ENCODE measurements around the gene DAGLA.
A peak's percentile ranks its signal among the peaks of the same experiment; 100 is the strongest.

Gene DAGLA

DNA sequence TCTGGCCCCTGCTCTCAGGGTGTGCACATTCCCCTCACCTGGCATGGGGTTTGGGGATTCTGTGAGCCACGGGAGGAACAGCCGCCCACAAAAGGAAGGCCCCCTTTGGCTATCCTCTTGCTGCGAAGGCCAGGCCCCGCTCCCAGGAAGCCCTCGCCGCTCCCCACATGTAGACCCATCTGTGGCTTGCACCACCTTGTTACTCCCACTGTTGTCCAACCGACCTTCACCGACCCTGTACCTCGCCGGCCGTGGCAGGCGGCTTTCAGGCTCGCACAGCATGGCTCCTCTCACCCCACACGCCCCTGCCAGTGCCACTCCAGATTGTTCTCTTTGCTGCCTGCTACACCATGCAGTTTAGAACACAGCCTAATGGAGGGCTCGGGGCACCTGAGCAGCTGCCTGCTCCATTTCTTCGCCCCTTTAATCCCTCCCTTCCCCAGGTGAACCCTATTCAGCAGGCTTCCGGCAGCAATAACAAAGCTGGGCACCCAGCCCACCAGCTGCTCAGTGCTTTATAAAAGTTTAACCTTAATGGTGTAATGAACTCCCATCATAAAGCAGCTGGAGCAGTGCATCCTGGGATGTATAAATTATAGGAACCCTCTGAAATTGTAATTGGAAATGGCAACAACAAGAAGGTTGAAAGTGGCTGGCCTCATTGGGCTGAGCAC lies 10.7 kb downstream of the DAGLA start:
- no peak for DNase-seq (ENCODE audit: low read depth)

DNA sequence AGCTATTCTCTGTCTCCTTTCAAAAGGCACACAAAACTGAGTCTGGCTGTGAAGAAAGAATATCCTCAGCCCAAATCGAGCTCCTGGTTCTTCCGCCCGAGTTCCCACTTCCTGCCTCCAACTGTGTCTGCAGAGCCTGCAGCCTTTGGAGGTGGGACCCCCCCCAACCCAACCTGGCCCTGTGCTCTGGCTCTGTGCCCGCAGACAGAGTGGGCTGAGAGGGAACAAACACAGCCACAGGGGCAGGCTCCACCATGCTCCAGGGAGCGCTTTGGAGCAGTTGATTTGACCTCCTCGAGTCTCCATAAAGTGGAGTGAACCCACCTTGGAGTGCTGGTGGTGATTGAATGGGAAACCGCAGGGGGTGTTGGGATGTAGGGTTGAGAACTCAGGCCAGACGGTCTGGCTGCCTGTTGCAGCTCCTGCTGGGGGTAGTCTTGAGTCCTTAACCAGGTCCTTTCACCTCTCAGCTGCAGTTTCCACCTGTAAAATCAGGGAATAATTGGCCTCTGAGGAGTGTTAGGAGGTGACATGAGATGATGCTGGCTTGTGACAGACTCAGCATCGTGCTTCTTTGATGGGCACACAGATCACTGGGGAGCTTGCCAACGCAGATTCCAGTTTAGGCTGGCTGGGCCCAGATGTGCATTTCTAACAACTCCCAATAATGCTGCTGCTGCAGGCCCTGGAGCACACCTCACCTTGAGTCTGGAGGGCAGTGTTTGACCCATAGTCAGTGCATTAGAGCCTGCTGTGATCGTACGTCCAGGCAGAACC lies 11.4 kb downstream of the DAGLA start:
- no peak for DNase-seq (ENCODE audit: low read depth)

DNA sequence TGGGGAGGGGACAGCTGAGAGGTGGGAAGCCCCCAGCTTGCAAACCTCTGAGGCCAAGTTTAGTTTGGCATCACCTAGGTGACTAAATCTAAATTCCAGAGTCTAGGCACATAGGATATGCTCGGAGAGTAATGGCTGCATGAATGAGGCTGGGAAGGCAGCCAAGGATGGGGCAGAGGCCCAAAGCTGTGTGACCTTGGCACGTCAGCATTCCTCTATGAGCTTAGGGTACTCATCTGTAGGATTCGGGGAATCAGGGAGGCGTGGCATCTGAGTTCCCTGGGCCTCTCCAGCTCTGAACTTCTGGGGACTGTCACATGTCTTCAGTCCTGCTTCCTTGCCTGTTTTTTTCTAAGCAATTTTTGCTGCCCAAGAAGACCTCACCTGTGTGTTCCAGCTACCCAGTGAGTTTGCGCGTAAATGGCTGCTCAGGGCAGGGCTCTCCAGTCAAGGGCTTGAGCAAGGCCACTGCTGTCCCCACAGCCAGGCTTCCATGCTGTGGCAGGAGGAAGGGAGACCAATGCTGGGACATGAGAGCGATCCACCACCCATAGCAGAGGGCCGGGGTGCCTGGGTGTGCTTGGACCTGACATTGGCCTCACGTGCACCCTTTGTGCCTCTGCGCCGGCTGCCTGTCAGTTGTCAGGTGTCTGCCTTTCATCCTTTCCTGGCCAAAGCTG lies 13.9 kb downstream of the DAGLA start:
- no peak for DNase-seq (ENCODE audit: low read depth)

DNA sequence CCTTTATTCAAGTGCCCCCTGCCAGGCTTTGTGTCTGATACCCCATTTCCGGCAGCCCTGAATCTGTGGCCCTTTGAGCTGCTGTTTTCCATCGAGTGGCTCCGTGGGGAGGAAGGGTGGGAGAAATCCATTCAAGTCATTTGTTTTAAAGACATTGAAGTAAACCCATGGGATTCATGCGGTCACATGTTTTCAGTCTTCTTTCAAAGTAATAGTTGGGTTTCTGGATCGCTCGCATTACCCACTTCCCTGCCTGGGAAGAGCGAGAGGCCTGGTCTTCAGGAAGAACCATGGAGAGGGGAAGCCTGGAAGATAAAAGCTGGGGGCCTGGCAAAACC lies 14.4 kb downstream of the DAGLA start:
- no peak for DNase-seq (ENCODE audit: low read depth)

DNA sequence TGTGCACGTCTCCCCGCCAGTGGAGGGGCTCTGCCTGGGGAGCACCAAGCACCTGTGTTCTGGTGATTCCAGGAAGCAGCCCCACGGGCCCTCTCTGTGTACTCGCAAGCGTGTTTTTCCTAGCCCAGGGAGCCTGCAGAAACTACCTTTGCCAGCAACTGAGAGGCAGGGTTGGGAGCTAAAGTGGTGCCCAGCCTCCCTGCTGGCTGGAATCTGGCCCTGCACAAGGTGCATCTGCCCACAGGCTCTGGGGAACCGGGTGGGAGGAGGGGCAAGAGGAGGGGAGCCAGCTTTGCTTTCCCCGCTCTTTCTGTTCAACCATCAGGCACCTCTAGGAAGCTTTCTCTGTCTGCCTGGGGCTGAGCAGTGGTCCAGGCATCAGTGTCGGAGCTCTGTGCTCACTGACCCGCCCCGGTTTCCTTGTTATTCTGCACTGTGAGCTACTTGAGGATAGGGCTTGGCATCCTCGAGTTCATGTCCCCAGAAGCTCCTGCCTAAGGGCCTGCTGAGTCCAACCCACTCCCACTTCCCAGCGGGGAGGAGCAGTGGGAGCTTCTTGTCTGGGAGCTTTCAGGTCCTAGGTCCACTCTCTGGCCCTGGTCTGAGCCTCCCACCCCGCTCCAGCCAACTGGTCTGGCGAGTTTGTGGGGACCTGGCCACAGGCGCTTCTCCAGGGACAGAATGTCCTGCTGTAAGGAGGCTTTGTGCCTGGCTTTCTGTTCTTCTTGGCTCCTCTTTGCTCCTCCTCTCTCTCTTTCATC lies 14.9 kb downstream of the DAGLA start:
- no peak for DNase-seq (ENCODE audit: low read depth)

DNA sequence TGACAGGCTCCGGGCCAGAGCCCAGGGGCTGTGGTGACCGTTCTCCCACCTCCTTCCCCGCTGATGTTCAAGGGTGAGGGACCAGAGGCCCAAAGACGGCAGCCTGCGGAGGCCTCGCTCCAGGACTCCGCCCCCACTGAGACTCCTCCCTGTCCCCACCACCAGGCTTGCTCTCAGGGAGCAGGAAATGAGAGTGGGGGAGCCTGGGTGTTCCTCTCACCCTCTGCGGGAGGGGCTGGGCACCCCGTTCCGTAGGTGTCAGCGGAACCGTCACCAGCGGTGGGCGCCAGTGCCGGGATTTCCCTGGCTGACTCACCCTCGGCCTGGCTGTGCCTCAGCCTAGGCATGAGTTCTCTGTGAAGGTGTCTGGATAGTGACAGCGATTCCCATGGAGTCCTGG lies 15.7 kb downstream of the DAGLA start:
- DNase-seq (ENCODE audit: low read depth) = peak; percentile 95

DNA sequence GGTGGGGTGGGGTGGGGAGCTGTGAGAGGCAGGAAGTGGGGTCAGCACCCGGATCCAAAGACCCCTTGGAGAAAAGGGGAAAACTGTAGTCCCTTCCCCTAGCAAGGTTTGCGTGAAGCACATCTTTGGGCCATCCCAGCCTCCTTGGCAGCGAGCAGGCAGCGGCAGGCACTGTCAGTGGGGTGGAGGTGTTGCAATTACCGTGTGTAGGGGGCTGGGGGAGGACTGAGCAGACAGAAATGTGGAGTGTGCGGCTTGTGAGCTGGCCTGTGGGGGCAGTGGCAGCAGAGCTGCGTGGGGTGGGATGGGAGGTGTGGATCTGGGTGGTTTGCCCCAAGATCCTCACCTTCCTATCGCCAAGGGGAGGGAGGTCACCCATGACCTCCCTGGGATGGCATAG lies 16.4 kb downstream of the DAGLA start:
- DNase-seq (ENCODE audit: low read depth) = no peak

DNA sequence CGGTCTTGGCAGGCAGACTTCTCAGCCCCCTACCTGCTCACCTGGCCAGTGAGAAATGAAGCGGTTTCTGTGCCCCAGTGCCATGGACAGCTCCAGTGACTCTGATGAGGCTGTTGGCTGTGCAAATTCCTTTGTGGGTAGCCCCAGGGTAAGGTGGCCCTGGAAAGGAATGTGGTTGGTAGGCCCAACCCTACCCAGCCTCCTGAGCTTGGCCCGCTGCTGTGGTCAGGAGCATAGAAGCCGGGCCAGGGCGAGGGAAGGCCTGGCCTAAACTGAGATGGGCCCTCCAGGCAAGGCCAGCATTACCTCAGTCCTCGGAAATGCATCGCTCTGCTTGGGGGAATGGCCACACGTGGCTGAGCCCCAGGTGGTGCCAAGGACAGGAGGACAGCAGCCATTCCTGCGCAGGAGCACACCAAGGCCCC lies 16.9 kb downstream of the DAGLA start:
- no peak for DNase-seq (ENCODE audit: low read depth)

DNA sequence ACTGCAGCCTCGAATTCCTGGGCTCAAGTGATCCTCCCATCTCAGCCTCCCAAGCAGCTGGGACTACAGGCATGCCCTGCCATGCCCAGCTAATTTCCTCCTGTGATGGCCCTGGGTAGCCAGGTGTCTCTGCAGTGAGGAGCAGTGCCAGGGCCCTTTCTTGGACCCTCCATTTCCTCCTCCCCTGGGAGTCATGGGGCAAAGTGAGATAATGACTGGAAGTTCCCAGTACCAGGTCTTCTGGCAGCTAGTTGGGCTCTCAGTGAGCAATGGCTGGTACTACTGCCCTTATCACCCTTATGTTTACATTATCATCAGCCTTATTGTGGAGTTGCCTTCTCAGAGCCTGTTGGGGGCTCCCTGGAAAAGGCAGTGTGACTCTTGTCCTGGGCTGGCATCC lies 17.6 kb downstream of the DAGLA start:
- DNase-seq (ENCODE audit: low read depth) = no peak

DNA sequence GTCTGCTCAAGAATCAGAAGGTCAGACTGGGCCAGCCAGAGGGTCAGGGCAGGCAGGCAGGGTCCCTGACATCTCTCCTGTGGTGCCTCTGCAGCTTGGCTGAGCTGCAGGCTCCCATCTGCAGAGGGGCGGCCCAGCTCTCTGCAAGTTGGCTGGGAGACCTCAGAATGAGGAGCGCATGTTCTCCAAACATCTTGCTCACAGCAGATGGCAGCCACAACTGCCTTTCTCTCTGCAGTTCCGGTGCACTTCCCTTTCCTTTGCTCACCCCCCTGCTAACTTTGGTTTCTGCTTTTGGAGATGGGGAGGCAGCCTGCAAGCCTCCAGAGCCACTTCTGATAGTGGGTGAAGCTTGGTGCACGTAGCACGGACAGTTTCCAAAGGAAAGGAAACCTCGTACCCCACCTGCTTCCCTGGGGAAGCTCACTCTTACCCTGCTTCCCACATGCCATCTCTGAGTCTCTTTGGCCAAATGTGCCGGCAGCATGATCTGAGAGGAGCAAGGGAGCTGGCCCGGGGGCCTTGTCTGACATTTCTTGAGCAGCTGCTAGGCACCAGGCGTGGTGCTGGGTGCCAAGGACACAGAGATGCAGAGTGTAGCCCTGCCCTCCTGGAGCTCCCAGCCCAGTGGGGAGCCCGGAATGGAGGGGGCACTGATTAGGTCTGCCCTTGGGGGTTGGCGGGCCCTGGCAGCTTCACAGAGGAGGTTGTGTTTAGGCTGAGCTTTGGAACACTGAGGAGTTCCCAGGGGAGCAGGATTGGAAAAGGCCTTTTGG lies 18.2 kb downstream of the DAGLA start:
- DNase-seq (ENCODE audit: low read depth) = no peak

DNA sequence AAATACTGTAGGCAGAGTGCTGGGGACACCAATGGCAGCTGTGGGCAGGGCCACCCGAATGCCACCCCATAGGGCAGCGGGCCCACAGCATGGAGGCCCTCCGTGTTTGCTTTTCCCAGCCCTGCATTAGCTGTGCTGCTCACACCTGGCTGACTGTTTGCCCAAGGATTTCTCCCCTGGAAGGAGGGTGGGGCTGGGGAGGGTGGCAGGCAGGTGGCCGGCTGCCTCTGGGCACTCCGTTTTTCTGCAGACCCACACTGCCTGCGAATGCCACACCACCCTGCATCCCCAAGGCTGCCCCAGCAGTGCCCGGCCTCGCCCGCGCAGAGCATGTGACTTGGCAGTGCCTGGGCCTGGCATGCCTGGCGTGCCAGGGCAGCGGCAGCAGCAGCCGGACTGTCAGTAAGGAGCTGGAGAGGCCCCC lies 19.6 kb downstream of the DAGLA start:
- no peak for DNase-seq (ENCODE audit: low read depth)

DNA sequence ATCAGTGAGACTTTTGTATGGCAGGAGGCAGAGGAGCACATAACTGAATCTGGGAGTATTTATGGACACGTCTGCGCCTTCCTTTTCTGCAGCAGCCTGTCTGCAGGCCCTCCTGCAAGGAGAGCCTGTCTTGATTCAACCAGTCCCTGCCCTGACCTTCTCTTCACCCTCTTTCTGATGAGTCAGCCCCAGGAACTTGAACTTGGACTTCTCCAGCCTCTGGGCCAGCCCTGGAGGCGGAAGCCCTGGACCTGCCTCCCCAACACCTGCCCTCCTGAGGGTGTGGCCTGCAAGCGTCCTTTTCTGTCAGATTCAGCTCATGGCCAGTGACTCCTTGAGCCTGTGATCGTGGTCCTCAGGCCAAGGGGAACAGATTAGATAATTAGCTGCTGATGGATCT lies 20.0 kb downstream of the DAGLA start:
- DNase-seq (ENCODE audit: low read depth) = no peak

DNA sequence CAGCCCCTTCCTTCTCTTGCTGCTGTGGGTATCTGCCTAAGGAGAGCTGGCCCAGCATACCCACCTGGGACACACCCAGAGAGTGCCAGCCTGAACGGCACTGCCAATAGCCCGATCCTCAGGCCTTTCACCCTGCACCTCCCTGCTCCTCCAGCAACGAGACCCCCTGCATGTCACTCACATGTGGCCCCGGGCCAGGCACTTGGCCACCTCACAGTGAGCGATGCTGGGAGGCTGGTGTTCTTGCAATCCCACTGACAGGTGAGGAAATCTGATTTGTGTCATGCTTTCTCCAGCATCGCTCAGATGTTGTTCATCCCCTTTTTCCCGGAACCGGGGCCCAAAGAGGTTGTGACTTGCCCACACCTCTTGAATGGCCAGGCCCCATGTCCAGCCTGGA lies 20.5 kb downstream of the DAGLA start:
- DNase-seq (ENCODE audit: low read depth) = no peak

DNA sequence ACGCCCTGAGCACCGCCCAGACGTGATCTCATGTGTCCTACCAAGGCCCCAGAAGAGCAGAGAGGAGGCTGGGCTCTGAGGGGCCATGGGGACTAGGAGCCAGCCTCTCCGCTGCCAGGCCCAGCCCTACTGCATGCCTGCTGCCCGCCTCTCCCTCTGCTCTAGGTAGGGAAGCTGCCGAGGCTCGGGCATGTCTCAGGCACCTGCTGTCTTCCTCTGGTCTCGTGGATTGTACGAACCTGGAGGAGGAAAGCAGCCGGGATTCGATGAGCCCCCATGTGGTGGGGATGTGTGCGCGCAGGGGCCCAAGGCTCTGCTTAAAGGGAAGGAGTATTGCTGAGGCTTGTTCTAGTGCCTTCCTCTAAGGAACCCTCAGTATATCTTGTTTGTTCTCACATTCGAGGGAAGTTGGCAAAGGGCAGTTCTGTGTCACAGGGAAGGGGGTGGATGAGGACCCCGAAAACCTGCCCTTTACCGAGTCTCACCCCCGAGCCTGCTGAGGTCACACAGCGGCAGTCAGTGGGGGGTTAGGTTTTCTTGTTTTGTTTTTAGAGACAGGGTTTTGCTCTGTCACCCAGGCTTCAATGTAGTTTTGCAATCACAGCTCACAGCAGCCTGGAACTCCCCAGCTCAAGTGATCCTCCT lies 21.2 kb downstream of the DAGLA start:
- DNase-seq (ENCODE audit: low read depth) = no peak

DNA sequence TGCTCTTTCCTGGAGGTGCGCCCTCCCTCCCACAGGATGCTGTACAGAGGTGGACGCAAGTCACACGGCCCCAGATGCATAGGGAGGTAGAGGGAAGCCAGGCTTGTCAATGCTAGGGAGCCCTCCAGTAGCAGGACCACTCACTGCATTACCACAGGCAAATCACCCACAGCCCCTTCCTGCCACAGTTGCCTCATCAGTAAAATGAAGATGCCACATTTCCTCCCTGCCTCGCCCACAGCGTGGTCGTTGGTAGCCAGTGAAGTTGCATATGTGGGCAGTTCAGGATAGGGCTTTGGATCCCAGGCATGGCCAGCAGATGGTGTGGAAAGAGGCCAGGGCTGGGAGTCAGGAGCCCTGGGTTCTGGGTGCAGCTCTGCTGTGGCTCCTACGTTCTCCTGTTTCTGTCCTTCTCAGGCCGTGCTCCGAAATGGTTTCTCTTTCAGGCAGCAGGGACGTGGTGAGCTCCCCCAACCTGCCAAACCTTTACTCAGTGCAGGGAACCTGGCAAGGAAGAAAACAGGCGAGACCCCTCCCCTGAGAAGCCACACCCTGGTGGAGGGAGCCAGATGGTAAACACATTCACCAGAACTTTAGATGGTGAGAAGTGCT lies 22.6 kb downstream of the DAGLA start:
- DNase-seq (ENCODE audit: low read depth) = no peak

DNA sequence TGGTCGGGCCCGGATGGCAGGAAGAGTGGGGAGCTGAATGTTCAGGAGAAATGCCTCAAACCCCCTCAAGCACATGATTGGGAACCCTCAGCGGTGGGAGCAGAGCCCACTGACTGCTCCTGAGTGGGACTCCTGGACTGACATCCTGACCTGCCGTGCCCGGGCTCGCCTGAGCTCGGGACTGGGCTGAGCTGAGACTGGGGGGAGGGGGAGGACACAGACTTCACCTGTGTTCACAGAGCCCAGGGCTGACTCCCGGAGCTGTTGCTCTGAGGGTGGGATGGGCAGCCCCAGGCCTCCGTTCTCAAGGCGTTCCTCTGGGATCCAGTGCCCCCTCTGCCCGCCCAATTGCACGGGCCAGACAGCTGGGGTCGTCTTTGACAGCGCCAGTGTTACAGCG lies 24.6 kb downstream of the DAGLA start:
- no peak for DNase-seq (ENCODE audit: low read depth)

DNA sequence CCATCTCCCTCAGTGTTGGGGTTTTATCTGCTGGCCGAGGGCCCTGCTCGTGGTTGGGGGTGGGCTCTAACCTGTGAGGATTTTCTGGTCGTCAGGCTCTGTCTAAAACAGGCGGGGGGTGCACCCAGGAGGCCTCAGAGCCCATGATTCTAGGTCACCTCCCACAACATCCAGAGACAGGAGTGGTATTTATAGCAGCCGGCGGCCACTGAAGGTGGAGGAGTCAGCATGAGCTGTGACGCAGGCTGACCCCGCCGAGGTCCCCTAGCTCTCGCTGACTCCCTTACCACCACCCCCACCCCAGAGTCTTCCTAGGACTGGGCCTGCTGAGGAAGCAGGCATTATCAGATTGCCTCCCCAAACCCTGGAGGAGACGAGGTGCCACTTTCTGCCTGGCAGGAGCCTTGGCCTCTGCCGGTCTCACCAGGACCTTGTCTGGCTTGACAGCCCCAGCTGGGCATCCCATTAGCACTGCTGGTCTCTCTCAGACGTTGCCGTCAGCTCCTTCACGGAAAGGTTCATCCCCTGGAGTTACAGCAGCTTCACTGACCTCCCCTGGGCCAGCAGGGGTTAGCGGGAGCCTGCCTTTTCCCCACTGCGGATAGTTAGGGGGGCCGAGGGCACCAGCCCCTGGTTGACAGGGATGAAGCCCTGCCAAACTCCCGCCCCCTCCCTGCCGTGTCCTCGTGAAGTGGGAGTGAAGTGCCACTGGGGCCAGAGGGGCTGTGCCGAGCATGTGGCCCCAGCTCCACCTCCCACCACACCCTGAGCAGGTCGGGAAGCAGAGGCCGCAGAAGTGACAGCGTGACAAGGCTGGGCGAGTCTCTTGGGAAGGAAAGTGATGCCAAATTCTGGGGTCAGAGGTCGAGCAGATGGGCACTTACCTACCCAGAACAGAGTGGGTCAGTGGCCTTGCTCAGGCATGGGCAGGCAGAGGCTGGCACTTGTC lies 26.5 kb downstream of the DAGLA start:
- no peak for DNase-seq (ENCODE audit: low read depth)

DNA sequence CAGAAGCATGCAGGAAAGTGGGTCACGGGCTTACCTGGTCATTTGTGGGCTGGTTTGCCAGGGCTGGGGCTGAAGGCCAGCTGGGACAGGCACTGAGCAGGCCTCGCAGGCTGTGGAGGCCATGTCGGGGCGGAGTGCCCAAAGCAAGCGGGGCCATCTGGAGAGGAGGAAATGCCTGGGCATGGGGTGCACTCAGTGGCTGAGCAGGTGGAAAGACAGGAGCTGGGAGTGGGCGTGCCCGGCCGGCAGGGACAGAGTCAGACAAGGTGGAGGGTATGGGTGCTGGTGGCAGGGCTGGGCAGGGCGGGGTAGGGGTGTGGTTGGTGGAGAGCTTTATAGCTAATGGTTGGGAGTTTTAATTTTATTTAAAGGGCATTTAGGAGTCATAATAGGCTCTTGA lies 27.4 kb downstream of the DAGLA start:
- DNase-seq (ENCODE audit: low read depth) = no peak

DNA sequence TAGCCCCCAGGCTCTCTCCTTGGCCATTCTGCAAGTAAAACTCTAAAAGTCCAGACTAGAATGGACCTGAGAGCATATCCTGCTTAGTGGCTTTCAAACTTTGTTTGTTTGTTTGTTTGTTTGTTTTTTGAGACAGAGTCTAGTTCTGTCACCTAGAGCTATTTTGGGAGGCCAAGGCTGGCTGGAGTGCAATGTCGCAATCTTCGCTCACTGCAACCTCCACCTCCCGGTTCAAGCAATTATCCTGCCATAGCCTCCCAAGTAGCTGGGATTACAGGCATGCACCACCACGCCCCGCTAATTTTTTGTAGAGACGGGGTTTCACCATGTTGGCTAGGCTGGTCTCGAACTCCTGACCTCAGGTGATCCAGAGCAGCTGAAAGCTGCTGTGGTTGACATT lies 28.9 kb downstream of the DAGLA start:
- no peak for DNase-seq (ENCODE audit: low read depth)

DNA sequence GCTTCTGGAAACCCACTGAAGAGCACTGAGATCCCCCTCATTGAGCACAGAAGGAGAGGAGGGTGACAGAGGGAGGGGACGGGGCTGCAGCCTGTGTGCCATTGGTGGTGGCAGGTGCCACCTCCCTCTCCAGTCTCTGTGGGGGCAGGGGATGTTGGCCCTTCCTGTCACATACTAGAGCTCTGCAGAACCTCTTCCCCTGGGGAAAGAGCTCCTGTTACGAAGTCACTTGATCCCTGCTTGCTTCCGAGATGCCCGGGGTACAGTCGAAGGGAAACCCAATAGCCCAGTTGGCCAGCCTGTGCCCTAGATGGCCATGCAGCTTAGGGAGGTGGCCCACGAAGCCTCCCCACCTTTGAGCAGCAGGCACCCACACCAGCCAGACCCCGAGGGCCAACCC lies 29.4 kb downstream of the DAGLA start:
- no peak for DNase-seq (ENCODE audit: low read depth)
